ENCODE results near the gene CAPN7. TPM values are rescaled to one million over a fixed set of nuclear protein-coding genes. Genes with fewer than 3 reads are reported as not detected.

Gene CAPN7
- total RNA-seq (2022) (37.0 and 40.3 TPM in 2 replicates), Bru-seq, nascent RNA (percentile 90 among the genes with signal in this experiment), BruChase-seq, experiment 1, labeled RNA remaining after a 2-hour chase (percentile 90 among the genes with signal in this experiment), BruChase-seq, experiment 2, labeled RNA remaining after a 6-hour chase (percentile 88 among the genes with signal in this experiment)
- long read RNA-seq, full-length matches to known transcripts, result 28 of 55 reads
- long read RNA-seq, partial matches to known transcripts, result 4 of 55 reads
- long read RNA-seq, other reads (novel, unspliced or antisense), result 23 of 55 reads

DNA sequence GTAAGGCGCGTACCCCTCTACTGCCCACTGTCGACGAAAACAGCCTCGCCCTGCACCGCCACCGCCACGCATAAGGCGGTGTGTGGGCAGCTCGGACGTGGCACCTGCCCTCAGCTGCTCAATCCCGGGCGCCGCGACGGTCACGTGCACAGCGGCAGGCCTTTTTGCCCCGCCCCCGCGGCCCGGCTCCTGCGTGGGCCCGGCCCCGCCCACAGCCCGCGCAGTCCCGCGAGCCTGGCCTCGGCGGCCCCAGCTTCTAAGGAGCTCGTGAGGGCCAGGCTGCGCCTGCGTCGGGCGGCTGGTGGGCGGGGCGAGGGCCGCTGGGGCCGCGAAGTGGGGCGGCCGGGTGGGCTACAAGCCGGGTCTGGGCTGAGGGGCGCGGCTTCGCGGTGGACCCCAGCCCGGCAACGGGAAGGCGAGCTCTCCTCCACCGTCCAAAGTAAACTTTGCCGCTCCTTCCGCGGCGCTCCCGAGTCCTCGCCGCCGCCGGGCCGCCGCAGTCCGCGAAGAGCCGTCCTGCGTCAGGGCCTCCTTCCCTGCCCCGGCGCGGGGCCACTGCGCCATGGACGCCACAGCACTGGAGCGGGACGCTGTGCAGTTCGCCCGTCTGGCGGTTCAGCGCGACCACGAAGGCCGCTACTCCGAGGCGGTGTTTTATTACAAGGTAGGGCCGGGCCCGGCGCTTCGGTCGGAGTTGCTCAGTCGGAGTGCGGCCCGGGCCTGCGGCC, at the start of gene CAPN7:
Gene CAPN7 (plus strand): TSS at position 313 of the 728 bp plus-strand sequence. CDS start 250 bp downstream, at position 563.
- Mint-ChIP-seq H3K4me3 (ENCODE audit: unreplicated experiment) (peak within 1 kb of the TSS; percentile 87), H3K27ac (ENCODE audit: unreplicated experiment) (peak within 1 kb of the TSS; percentile 77), H3K36me3 (ENCODE audit: insufficient read depth, unreplicated experiment) (peaks cover 6% of the 10 kb centered on the region), H3K27me3 (ENCODE audit: insufficient read depth, unreplicated experiment) (no peaks in the 10 kb centered on the region), H3K4me1 (ENCODE audit: low read depth, unreplicated experiment) (peaks cover 21% of the 10 kb centered on the region), H3K9me3 (ENCODE audit: unreplicated experiment) (no peaks in the 10 kb centered on the region)
- POLR2A ChIA-PET, result interaction anchor here (0.6 to 1.2 kb wide), 5 partner anchors 16 to 141 kb away, joined by 3 to 10 read pairs (median 3); partner anchors contain the start of genes MRPS25, RBSN and SH3BP5
- BruUV-seq (replicated peaks), result no TSS peak
- CTCF ChIA-PET, result interaction anchor here (0.5 to 1.3 kb wide), 6 partner anchors 16 to 199 kb away, joined by 3 to 9 read pairs (median 6); no protein-coding TSS in a partner anchor
- no peaks in the 10 kb centered on the region for H3K36me3 ChIP-seq (ENCODE audit: control insufficient read depth, insufficient read depth, low read length)
- H3K27me3 ChIP-seq (replicated peaks; ENCODE audit: control insufficient read depth, insufficient read depth, low read length), result no peaks in the 10 kb centered on the region
- peak within 1 kb of the TSS; percentile 85 for H3K4me3 ChIP-seq (ENCODE audit: low read depth, low read length)
- TF ChIP-seq, protein P1, sequence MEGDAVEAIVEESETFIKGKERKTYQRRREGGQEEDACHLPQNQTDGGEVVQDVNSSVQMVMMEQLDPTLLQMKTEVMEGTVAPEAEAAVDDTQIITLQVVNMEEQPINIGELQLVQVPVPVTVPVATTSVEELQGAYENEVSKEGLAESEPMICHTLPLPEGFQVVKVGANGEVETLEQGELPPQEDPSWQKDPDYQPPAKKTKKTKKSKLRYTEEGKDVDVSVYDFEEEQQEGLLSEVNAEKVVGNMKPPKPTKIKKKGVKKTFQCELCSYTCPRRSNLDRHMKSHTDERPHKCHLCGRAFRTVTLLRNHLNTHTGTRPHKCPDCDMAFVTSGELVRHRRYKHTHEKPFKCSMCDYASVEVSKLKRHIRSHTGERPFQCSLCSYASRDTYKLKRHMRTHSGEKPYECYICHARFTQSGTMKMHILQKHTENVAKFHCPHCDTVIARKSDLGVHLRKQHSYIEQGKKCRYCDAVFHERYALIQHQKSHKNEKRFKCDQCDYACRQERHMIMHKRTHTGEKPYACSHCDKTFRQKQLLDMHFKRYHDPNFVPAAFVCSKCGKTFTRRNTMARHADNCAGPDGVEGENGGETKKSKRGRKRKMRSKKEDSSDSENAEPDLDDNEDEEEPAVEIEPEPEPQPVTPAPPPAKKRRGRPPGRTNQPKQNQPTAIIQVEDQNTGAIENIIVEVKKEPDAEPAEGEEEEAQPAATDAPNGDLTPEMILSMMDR (IDR thresholded peaks at IDR 0.05; ENCODE audit: insufficient read depth in 1 of 2, low read depth in 1 of 2, low read length in 1 of 2, severe bottlenecking in 1 of 2, unreplicated experiment in 1 of 2), result peak; percentile 53 to 54
- no peaks in the 10 kb centered on the region for H3K9me3 ChIP-seq
- H3K4me1 ChIP-seq, result peaks cover 5% of the 10 kb centered on the region; the same call in 1 of the 2 replicates
- intact Hi-C loops (cut with micrococcal nuclease; ENCODE audit: unreplicated experiment), result loop anchor here (2.0 to 10.0 kb wide), 3 partner anchors 97 to 261 kb away; partner anchors contain the start of genes NR2C2 and RBSN
- DNase-seq, result peak; percentile 93 to 96

DNA sequence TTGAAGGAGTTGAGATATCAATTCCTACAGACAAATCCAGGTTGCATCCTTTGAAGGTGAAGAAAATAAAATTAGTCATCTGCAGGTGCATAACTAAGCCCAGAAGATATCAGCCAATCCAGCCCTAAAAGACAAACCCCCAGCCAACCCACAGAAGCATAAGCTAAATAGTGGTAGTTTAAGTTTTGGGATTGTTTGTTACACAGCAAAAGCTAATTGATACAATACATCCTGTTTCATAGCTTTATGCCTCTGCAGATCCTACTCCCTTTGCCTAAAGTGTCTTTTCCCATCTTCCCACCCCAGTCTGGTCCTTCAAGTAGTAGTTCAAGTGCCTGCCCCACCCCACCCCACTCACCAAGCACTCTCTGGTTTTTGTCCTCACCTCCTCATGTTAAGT, 48.6 kb upstream of the CAPN7 start:
- ChIA-PET POLR2A (no interaction called here), CTCF (no interaction called here)
- Histone ChIP-seq H3K36me3 (ENCODE audit: control insufficient read depth, insufficient read depth, low read length) (no peaks in the 10 kb centered on the region), H3K9me3 (0 out of 2 replicates have a peak, but pooled peaks cover 3% of the 10 kb centered on the region), H3K27me3 (replicated peaks; ENCODE audit: control insufficient read depth, insufficient read depth, low read length) (no peaks in the 10 kb centered on the region), H3K4me3 (ENCODE audit: low read depth, low read length) (no peak overlapping the region), H3K4me1 (no peaks in the 10 kb centered on the region)
- BruUV-seq (replicated peaks), result no TSS peak
- Mint-ChIP-seq H3K36me3 (ENCODE audit: insufficient read depth, unreplicated experiment) (no peaks in the 10 kb centered on the region), H3K9me3 (ENCODE audit: unreplicated experiment) (peaks cover 9% of the 10 kb centered on the region), H3K4me1 (ENCODE audit: low read depth, unreplicated experiment) (no peaks in the 10 kb centered on the region), H3K27ac (ENCODE audit: unreplicated experiment) (no peak overlapping the region), H3K27me3 (ENCODE audit: insufficient read depth, unreplicated experiment) (peaks cover 16% of the 10 kb centered on the region), H3K4me3 (ENCODE audit: unreplicated experiment) (no peak overlapping the region)
- TF ChIP-seq, protein P1 (IDR thresholded peaks at IDR 0.05; ENCODE audit: insufficient read depth in 1 of 2, low read depth in 1 of 2, low read length in 1 of 2, severe bottlenecking in 1 of 2, unreplicated experiment in 1 of 2), result no peak
- intact Hi-C loops (cut with micrococcal nuclease; ENCODE audit: unreplicated experiment), result no loop called here
- no peak for DNase-seq

DNA sequence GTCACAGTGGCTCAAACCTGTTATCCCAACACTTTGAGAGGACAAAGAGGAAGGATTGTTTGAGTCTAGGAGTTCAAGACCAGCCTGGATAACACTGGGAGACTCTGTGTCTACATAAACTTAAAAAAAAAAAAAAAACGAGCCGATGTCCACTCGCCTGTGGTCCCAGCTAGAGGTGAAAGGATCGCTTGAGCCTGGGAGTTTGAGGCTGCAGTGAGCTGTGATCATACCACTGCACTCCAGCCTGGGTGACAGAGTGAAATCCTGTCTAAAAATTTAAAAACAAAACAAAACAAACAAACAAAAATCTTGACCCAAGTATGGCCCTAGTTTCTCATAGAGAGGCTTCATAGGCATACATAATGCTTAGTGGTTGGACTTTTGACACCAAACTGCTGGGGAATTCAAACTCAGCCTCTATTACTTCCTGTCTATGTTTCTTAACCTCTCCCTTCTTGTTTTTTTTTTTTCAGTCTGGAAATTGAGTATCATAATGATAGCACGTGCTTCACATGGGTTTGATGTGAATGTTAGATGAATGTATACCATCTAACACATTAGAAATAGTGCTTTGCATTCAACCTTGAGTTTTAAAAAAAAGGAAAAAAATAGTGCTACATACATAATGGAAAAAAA, 46.4 kb upstream of the CAPN7 start:
- no TSS peak for BruUV-seq (replicated peaks)
- Mint-ChIP-seq H3K27ac (ENCODE audit: unreplicated experiment) (no peak overlapping the region), H3K36me3 (ENCODE audit: insufficient read depth, unreplicated experiment) (no peaks in the 10 kb centered on the region), H3K4me1 (ENCODE audit: low read depth, unreplicated experiment) (no peaks in the 10 kb centered on the region), H3K27me3 (ENCODE audit: insufficient read depth, unreplicated experiment) (peaks cover 12% of the 10 kb centered on the region), H3K4me3 (ENCODE audit: unreplicated experiment) (no peak overlapping the region), H3K9me3 (ENCODE audit: unreplicated experiment) (peaks cover 16% of the 10 kb centered on the region)
- no peaks in the 10 kb centered on the region for H3K27me3 ChIP-seq (replicated peaks; ENCODE audit: control insufficient read depth, insufficient read depth, low read length)
- DNase-seq, result no peak
- ChIA-PET CTCF (interaction anchor here (0.6 kb wide), 1 partner anchor 49 kb away, joined by 3 read pairs; no protein-coding TSS in a partner anchor), POLR2A (no interaction called here)
- no peak overlapping the region for H3K4me3 ChIP-seq (ENCODE audit: low read depth, low read length)
- intact Hi-C loops (cut with micrococcal nuclease; ENCODE audit: unreplicated experiment), result no loop called here
- H3K9me3 ChIP-seq, result 0 out of 2 replicates have a peak, but pooled peaks cover 3% of the 10 kb centered on the region
- TF ChIP-seq, protein P1 (IDR thresholded peaks at IDR 0.05; ENCODE audit: insufficient read depth in 1 of 2, low read depth in 1 of 2, low read length in 1 of 2, severe bottlenecking in 1 of 2, unreplicated experiment in 1 of 2), result no peak
- H3K4me1 ChIP-seq, result no peaks in the 10 kb centered on the region
- H3K36me3 ChIP-seq (ENCODE audit: control insufficient read depth, insufficient read depth, low read length), result no peaks in the 10 kb centered on the region

Data from Caco-2 (cell line).